Mammary epithelial cell (primary cell): ENCODE data around the gene MSI2.

Experiments used
- EZH2 ChIP-seq: IDR thresholded peaks from 2 replicates; pipeline ENCODE4 v1.6.1; 2012; ENCODE audit warnings: low read length, inconsistent platforms, borderline replicate concordance
- TF ChIP-seq, protein P1 (sequence below), 2 donors: IDR thresholded peaks in 1 of 2; conservative IDR thresholded peaks in 1 of 2; 2 replicates each; pipeline ENCODE4 v1.5.1; 2011 to 2012; ENCODE audit warnings: inconsistent platforms in 2 of 2, low read length in 2 of 2, mild to moderate bottlenecking in 2 of 2, control low read depth in 1 of 2, low read depth in 1 of 2; ENCODE audit not compliant: insufficient read depth in 1 of 2; ENCODE audit errors: extremely low read depth in 1 of 2

GRCh38 chr17:57344261-57344660 lies 87.9 kb downstream of the MSI2 start:
- TF ChIP-seq, protein P1, sequence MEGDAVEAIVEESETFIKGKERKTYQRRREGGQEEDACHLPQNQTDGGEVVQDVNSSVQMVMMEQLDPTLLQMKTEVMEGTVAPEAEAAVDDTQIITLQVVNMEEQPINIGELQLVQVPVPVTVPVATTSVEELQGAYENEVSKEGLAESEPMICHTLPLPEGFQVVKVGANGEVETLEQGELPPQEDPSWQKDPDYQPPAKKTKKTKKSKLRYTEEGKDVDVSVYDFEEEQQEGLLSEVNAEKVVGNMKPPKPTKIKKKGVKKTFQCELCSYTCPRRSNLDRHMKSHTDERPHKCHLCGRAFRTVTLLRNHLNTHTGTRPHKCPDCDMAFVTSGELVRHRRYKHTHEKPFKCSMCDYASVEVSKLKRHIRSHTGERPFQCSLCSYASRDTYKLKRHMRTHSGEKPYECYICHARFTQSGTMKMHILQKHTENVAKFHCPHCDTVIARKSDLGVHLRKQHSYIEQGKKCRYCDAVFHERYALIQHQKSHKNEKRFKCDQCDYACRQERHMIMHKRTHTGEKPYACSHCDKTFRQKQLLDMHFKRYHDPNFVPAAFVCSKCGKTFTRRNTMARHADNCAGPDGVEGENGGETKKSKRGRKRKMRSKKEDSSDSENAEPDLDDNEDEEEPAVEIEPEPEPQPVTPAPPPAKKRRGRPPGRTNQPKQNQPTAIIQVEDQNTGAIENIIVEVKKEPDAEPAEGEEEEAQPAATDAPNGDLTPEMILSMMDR (conservative IDR thresholded peaks at IDR 0.05 in 1 of 2, IDR thresholded peaks at IDR 0.05 in 1 of 2; ENCODE audit: extremely low read depth in 1 of 2, insufficient read depth in 1 of 2, low read depth in 1 of 2, low read length in 2 of 2), result no peak
- TF ChIP-seq EZH2, result no peak
